Endothelial cell of umbilical vein (primary cell): ENCODE data around the gene TDO2.

Experiments used
- CTCF ChIP-seq, 2 donors: IDR thresholded peaks; 1 replicate in 1 of 2; 2 replicates in 1 of 2; pipeline ENCODE4 v1.5.1; 2011; ENCODE audit warnings: low read length in 2 of 2, mild to moderate bottlenecking in 2 of 2, moderate library complexity in 2 of 2, control low read depth in 1 of 2, inconsistent platforms in 1 of 2, low read depth in 1 of 2; ENCODE audit not compliant: insufficient read depth in 1 of 2; ENCODE audit errors: extremely low read depth in 1 of 2
- EZH2 ChIP-seq: IDR thresholded peaks from 2 replicates; pipeline ENCODE4 v1.6.1; 2012; ENCODE audit warnings: borderline replicate concordance, low read depth, mild to moderate bottlenecking, moderate library complexity, low read length, inconsistent platforms; ENCODE audit not compliant: severe bottlenecking
- MYC ChIP-seq: IDR thresholded peaks from one replicate; pipeline ENCODE4 v1.6.1; 2011; ENCODE audit warnings: mild to moderate bottlenecking, low read depth, low read length
- TF ChIP-seq, protein P1 (sequence below): IDR thresholded peaks from 2 replicates; pipeline ENCODE4 v1.6.1; 2011; ENCODE audit not compliant: insufficient read depth, insufficient read length

GRCh38 chr4:155959417-155959816 is 55.9 kb downstream of the TDO2 start:
- TF ChIP-seq CTCF (IDR thresholded peaks at IDR 0.05; ENCODE audit: extremely low read depth in 1 of 2, insufficient read depth in 1 of 2, low read depth in 1 of 2, low read length in 2 of 2): no peak
- TF ChIP-seq MYC: no peak
- TF ChIP-seq, protein P1, sequence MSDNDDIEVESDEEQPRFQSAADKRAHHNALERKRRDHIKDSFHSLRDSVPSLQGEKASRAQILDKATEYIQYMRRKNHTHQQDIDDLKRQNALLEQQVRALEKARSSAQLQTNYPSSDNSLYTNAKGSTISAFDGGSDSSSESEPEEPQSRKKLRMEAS: no peak
- TF ChIP-seq EZH2: no peak
